ENCODE measurements around the gene SLC38A11.
"Not testable (repeated sequence)": the region's sequence is repeated elsewhere in the genome, so short reads cannot be mapped to it uniquely, and the experiment has no call there.

Gene SLC38A11

DNA sequence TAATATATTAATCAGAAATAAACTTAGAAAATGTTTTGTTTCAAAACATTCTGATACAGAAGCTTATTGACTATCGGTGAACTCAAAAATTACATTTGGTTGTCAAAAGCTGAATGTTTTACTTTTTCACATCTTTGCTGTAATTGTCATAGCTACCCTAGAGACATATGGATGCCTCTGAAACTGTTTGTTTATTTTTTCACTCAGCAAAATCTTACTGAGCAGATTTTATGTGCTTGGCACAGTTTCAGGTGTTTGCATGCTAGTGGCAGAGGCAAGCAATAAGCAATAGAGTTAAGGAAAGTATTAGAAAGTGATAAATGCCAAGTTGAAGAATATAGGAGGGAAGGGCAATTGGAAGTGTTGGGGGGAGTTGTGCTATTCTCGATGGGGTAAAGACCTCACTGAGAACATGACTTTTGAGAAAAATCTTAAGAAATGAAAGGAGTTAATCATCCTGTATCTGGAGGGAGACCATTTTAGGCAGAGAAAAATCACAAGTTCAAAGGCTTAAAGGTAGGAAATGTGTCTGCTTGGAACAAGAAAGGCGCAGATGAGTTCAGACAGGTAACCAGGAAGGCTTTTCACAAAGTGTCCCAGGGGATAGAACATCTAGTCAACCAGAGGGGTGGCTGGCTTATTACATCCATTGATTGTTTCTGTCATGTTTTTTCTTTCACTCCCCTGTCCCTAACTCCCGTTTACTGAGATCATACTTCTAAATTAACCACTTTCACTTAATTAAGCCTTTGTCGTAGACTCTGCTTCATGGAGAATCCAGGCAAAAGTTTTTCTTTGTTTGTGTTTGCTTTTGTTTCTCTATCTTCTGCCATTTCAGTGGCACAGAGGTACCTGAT is 86.5 kb downstream of the SLC38A11 start:
- no peak for DNase-seq (ENCODE audit: extremely low spot score)
- ChIA-PET POLR2A (no interaction called here), CTCF (no interaction called here)
- no peak for TF ChIP-seq FOXK2 (IDR thresholded peaks at IDR 0.05)
- TF ChIP-seq HDGF (IDR thresholded peaks at IDR 0.05; ENCODE audit: borderline replicate concordance) = no peak
- TF ChIP-seq ELF4 (IDR thresholded peaks at IDR 0.05) = no peak
- no peak for TF ChIP-seq L3MBTL2 (conservative IDR thresholded peaks at IDR 0.05)
- TF ChIP-seq LEF1 (IDR thresholded peaks at IDR 0.05; ENCODE audit: borderline replicate concordance) = no peak
- TF ChIP-seq NFRKB (IDR thresholded peaks at IDR 0.05) = no peak
- TF ChIP-seq FOXA1 (IDR thresholded peaks at IDR 0.05) = no peak
- TF ChIP-seq BHLHE40 (IDR thresholded peaks at IDR 0.05; ENCODE audit: borderline replicate concordance) = no peak
- no peak for TF ChIP-seq SP1 (IDR thresholded peaks at IDR 0.05)
- no peak for TF ChIP-seq TARDBP (IDR thresholded peaks at IDR 0.05)

- DNase-seq (ENCODE audit: extremely low spot score) = no peak
- POLR2A ChIA-PET = no interaction called here
- TF ChIP-seq FOXA1 (IDR thresholded peaks at IDR 0.05) = no peak
- no peak for TF ChIP-seq BHLHE40 (IDR thresholded peaks at IDR 0.05; ENCODE audit: borderline replicate concordance)
- no peak for TF ChIP-seq NFRKB (IDR thresholded peaks at IDR 0.05)
- TF ChIP-seq FOXM1 (IDR thresholded peaks at IDR 0.05; ENCODE audit: borderline replicate concordance) = no peak
- no peak for TF ChIP-seq CTBP1 (IDR thresholded peaks at IDR 0.05; ENCODE audit: borderline replicate concordance)
- TF ChIP-seq ELF4 (IDR thresholded peaks at IDR 0.05) = no peak
- TF ChIP-seq L3MBTL2 (conservative IDR thresholded peaks at IDR 0.05) = no peak
- CTCF ChIA-PET = interaction anchor here (0.7 kb wide), 1 partner anchor 137 kb away, joined by 3 read pairs; no protein-coding TSS in a partner anchor
Measured at GRCh38 chr2:164867779-164868397, 87.4 kb downstream of the SLC38A11 start.

DNA sequence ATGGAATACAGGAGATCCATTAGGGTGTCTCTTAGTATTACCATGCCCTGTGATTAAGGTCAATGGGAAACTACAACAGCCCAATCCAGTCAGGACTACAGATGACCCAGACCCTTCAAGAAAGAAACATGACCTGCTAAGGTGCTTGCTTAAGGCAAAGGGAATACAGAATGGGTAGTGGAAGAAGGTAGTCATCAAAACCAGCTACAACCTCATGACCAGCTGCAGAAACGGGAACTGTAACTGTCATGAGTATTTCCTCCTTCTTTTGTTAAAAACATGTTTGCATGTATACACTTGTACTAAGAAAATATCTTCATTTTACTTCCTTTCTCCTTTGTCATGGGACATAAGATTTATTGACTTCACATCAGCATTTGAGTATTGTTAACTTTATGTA is 88.9 kb downstream of the SLC38A11 start:
- DNase-seq (ENCODE audit: extremely low spot score); CTCF ChIA-PET; POLR2A ChIA-PET: not testable (repeated sequence)

DNA sequence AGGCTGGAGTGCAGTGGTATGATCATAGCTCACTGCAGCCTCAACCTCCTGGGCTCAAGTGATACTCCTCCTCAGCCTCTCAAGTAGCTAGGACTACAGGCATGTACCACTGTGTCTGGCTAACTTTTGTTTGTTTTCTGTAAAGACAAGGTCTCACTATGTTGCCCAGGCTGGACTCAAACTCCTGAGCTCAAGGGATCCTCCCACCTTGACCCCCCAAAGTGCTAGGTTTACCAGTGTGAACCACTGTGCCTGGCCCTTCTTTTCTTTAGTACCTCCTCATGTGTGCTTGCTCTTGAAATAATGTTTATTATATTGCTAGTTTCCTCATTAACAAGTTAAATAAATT is 94.7 kb downstream of the SLC38A11 start:
- ChIA-PET POLR2A (interaction anchor here (1.5 kb wide), 1 partner anchor 19 kb away, joined by 4 read pairs; the partner anchor contains the start of gene COBLL1), CTCF (no interaction called here)
- TF ChIP-seq FOXM1 (IDR thresholded peaks at IDR 0.05; ENCODE audit: borderline replicate concordance) = no peak
- no peak for TF ChIP-seq ZNF384 (IDR thresholded peaks at IDR 0.05)
- no peak for TF ChIP-seq FOXK2 (IDR thresholded peaks at IDR 0.05)
- TF ChIP-seq LEF1 (IDR thresholded peaks at IDR 0.05; ENCODE audit: borderline replicate concordance) = no peak
- no peak for TF ChIP-seq HDGF (IDR thresholded peaks at IDR 0.05; ENCODE audit: borderline replicate concordance)
- TF ChIP-seq ARNT (IDR thresholded peaks at IDR 0.05) = no peak
- TF ChIP-seq TARDBP (IDR thresholded peaks at IDR 0.05) = no peak
- TF ChIP-seq BHLHE40 (IDR thresholded peaks at IDR 0.05; ENCODE audit: borderline replicate concordance) = no peak
- TF ChIP-seq CTBP1 (IDR thresholded peaks at IDR 0.05; ENCODE audit: borderline replicate concordance) = no peak
- no peak for TF ChIP-seq NFRKB (IDR thresholded peaks at IDR 0.05)
- TF ChIP-seq SUZ12 (IDR thresholded peaks at IDR 0.05) = no peak
- no peak for TF ChIP-seq L3MBTL2 (conservative IDR thresholded peaks at IDR 0.05)
- no peak for TF ChIP-seq SP1 (IDR thresholded peaks at IDR 0.05)
- no peak for TF ChIP-seq PKNOX1 (IDR thresholded peaks at IDR 0.05)
- TF ChIP-seq FOXA1 (IDR thresholded peaks at IDR 0.05) = no peak
- TF ChIP-seq ELF4 (IDR thresholded peaks at IDR 0.05) = no peak
- DNase-seq (ENCODE audit: extremely low spot score) = no peak

DNA sequence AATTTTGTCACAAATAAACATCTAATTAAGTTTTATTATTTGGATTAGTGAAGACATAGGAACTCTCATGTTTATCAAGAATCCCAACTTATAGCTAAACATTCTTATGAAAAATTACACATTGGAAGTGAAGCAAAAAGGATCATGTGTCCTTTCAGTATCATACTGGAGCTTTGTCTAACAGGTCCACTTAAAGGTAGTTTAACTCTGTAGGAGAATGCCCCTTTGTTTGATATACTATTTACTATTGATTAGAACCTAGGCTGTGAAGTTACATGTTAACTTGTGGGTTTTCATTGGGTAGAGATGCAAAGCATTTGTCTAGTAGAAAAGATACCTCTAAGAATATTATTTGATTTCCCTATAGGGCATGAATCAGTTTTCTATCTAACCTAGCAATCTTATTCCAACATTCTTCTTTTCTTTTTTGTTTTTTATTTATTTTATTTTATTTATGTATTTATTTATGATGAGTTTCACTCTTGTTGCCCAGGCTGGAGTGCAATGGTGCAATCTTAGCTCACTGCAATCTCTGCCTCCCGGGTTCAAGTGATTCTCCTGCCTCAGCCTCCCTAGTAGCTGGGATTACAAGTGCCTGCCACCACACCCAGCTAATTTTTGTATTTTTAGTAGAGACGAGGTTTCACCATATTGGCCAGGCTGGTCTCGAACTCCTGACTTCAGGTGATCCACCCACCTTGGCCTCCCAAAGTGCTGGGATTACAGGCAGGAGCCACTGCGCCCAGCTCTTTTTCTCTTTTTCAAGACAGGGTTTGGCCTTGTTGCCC is 95.2 kb downstream of the SLC38A11 start:
- ChIA-PET POLR2A (interaction anchor here (1.5 kb wide), 1 partner anchor 19 kb away, joined by 4 read pairs; the partner anchor contains the start of gene COBLL1), CTCF (interaction anchor here (1.0 kb wide), 1 partner anchor 18 kb away, joined by 4 read pairs; the partner anchor contains the start of gene COBLL1)
- not testable (repeated sequence) for DNase-seq (ENCODE audit: extremely low spot score)

GRCh38 chr2:164859251-164859818 is 96.0 kb downstream of the SLC38A11 start:
- ChIA-PET CTCF (interaction anchor here (1.0 kb wide), 1 partner anchor 17 kb away, joined by 4 read pairs; the partner anchor contains the start of gene COBLL1), POLR2A (interaction anchor here (1.5 kb wide), 1 partner anchor 18 kb away, joined by 4 read pairs; the partner anchor contains the start of gene COBLL1)
- no peak for TF ChIP-seq ZNF384 (IDR thresholded peaks at IDR 0.05)
- TF ChIP-seq PKNOX1 (IDR thresholded peaks at IDR 0.05) = no peak
- TF ChIP-seq FOXA1 (IDR thresholded peaks at IDR 0.05) = no peak
- no peak for TF ChIP-seq SP1 (IDR thresholded peaks at IDR 0.05)
- no peak for TF ChIP-seq CTBP1 (IDR thresholded peaks at IDR 0.05; ENCODE audit: borderline replicate concordance)
- no peak for TF ChIP-seq ARNT (IDR thresholded peaks at IDR 0.05)
- TF ChIP-seq HDGF (IDR thresholded peaks at IDR 0.05; ENCODE audit: borderline replicate concordance) = no peak
- no peak for DNase-seq (ENCODE audit: extremely low spot score)
